NCI-H226 (cell line): Measurements from ENCODE around the gene CDH5.

ENCODE experiments used
- DNase-seq: peaks from one replicate; pipeline ENCODE4 v3.0.0-alpha.2; 2015

Gene CDH5

DNA sequence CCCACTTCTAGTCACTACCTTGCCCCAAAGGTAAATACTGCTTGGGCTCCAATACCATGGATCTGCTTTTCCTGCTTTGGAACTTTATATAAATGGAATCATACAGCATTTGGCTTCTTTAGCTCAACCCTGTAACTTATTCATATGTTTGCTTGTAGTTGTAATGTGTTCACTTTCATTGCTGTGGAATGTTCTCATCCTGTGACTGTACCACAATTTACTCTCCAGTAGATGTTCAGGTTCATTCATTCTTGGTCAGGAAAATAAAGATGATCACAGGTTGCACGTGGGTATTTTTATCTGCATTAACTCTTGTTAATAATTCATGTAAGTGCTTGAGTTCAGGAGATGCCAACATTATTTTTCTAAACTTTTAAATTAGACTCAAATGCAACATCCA lies 53.9 kb downstream of the CDH5 start:
- no peak for DNase-seq

DNA sequence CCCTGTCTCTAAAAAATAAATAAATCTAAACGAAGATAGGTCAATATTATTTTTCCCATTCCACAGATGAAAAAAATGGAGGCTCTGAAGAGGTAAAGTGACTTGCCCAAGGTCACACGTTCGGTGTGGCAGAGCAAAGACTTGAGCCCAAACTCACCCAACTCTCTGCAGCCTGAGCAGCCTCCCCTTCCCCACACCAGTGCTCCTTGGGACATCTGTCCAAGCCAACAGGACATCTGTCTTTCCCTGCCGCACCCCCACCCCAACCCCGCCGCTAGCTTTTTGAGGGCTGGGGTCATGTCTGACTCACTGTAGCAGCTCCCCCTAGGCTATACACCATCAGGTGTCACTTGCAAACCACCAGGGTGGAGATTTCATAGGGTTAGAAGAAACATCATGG lies 55.4 kb downstream of the CDH5 start:
- DNase-seq, result no peak

DNA sequence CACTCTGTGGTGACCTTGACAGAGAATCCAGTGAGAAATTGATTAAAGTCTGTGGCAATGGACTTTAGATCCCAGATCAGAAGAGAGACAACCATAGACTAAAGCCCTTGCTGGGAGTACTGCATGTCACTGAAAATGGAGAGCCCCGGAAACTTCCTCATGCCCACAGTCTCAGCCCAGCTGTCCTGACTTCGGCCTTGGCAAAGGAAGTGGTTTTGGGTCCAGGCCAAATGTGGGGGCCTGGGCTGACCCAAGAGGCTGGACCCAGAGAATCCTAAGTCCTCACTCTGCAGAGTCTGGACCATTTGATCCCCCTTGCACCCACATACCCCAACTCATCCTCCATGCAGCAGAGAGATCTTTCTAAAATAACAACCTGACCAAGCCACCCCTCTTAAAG lies 55.9 kb downstream of the CDH5 start:
- DNase-seq, result no peak

DNA sequence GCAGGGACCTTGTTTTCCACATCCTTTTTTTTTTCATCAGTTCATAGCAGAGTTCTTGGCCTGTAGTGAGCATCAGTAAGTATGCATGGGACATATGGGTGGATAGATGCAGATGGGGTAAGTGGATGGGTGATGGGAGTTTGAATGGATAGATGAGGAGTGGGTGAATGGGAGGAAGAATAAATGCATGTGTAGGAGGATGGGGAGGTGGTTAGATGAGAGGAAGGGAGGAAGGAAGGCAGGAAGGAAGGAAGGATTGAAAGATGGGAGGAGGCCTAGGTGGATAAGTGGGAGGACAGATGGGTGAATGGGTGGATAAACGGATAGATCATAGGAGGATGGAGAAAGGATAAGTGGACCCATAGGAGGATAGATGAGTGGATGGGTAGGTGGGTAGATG lies 56.7 kb downstream of the CDH5 start:
- DNase-seq, result no peak

DNA sequence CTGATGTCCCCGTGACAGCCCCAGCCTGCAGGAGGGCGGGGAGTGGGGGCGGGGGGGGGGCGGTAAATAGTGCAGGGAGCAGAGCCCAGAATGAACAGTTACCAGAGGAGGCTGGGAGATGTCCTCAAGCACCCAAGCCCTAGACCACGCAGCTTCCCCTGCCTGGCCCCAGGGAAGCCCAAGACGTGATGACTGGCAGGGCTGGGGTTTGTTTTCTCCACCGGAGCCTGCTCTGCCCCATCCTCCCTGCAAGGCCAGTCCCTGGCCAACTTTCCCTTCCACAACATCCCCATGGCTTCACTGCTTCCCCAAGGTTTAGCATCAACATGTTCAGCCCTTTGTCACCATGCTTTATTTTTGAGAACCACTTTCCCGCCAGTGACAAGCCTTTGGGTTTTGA lies 59.2 kb downstream of the CDH5 start:
- DNase-seq, result no peak

DNA sequence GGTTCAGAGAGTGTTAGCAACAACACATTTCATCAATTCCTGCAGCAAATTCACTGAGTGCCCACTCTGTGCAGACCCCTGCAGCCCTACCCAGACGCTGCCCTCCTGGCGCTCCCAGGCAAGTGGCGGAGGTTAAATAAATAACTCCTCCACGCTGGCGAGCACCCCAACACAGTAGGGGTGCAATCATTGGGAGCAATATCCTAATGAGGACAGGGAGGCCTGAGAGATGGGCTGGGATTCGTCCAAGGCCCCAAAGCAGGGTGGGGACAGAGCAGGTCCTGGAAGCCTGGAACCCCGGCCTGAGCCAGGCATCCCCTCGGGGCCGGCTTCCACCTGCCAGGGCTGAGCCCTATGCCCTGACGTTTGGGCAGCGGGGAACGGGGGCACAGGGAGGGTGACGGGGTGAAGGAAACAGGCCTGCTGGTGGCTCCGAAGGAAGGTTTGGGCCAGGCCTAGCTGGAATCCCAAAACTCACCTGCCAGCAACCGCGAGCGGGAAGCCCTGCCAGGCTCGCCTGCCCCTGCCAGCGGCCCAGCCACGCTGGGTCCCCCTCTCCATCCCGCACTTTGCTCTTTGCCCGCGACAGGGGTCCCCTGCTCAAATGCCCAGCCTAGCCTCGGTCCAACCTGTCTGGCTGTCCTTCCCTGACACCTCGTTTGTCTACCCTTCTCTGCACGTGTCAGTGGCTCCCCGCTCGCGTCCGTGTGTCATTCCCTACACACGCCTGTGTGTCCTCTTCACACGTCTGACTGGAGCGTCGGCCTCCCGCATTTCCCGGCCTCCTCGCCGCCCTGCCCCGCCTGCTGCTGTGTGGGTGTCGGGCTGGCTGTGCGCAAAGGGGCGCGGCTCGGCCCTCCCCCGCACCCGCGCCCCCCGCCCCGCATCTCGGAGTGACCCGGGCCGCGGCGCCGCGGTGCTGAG lies 59.9 kb downstream of the CDH5 start:
- no peak for DNase-seq

DNA sequence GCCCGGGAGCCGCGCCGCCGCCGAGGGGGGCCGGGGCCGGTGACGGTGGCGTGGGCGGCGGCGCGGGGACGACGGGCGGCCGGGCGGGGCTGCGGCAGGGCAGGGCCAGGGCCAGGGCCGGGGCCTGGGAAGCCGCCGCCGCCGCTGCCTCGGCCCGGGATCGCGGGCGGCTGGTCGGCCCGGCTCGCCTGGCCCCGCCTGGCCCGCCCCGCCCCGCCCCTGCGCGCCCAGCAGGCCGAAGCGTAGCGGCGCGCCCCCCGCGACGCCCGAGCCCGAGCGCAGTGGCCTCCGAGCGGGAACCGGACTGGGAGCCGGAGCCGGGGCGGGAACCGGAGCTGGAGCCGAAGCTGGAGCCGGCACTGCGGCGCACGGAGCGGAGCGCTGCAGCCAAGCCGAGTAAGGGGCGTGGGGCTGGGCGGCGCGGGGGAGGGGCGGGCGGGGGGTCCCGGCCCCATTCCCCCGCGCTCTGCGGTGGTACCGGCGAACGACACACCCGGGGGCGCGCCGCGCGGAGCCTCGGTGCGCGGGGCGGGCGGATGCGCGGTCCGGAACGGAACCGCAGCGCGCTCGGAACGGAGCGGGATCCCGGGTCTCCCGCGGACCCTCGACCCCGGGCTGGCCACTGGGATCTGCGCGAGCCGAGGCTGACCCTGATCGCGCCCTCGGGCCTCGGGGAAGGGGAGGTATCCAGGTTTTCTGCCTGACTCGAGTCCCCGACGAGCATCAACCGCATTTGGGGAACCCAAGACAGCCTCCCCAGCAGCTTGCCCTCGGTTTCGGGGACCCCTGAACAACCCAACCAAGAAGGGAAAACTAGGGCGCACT lies 60.8 kb downstream of the CDH5 start, which contains the start of gene BEAN1:
BEAN1 (plus strand) TSS at position 260 of the 825 bp plus-strand sequence. CDS start 10,382 bp downstream, outside the sequence.
- peak; percentile 23 for DNase-seq

DNA sequence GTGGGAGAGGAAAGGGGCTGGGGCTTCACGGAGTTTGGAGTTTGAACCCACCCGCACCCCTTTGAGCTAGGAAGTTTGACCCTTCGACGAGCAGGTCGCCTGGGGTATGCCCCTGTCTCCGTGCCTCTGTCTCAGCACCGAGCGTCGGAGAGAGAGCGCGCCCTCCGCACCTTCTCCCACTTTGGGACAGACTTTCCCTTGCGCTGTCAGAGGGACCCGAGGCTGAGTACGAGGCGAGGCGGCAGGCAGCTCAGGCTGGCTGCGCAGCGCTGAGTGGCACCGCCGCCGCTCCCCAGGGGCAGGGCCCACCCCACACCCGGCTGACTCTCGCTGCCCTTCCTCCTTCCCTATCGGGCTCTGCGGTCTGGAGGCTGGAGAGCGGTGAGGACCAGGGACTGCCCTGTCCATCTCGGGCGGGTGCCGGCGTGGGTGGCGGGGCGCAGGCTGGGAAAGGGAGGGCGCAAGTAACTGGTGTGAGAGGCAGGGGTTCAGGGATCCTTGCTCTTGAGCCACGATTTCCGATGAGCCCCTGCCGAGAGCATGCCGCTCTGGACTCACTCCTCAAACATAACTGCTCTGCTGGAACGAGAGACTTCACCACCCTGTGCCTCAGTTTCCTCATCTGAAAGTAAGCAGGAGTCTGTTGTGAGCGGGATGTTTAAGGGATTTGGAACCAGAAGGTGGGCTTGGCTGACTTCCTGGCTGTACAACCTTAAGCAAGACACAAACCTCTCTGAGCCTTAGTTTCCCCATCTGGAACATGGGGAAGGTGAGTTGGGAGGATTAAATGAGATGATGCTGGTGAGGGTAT lies 61.6 kb downstream of the CDH5 start:
- no peak for DNase-seq

DNA sequence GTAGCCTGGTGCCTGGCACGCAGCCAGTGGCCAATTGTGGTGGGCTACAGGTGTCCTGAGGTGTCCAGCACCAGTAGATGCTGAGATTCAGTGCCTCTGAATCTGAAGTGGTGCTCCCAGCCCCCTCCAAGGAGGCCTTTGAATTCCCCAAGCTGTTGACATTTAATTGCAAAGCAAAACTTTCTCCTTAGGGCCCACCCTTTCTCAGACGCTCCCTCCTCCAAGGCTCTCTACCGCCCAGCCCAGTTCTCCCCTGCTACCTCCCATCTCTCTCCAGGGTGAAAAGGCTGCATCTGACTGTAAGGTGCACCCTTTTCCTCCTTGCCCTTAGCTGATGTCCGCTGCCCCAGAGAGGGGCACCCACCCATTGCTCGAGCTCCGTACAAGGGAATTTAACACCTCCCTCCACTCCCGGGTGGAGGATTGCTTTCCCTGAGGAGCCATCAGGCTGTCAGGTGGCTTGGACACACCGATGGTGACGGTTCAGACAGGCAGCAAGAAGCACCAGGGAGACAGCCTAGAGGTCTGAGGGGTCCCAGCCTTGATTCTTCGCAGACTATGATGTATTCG lies 62.3 kb downstream of the CDH5 start:
- no peak for DNase-seq

DNA sequence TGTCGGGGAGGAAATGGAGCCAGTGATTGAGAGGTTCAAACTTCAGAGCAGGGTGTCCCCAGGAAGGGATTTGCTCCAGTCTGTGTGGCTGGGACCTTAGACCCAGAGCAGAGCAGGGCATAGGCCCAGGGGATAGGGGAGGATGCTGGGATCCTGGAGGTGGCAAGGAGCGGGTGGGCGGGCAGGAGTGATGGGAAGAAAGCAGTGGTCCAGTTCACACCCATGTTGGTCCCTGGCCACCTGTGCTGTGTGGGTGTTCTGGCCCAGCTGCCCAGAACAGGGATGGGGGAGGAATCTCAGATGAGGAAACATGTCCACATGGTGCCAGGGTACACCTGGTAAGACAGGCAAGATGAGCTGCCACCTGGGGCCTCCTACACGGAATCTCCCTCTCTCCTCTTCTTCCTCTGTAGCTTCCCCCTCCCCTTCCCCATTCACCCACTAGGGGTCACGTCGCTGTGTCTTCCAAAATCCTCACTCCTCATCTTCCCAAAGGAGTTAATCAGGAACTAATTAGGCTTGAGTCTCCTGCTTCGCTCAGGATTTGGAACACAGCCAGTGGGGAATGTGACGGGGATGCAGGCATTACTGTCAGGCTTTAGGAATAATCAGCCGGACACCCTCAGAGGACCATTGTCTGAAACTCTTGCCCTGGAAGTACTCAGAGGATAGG lies 62.9 kb downstream of the CDH5 start:
- DNase-seq, result no peak

DNA sequence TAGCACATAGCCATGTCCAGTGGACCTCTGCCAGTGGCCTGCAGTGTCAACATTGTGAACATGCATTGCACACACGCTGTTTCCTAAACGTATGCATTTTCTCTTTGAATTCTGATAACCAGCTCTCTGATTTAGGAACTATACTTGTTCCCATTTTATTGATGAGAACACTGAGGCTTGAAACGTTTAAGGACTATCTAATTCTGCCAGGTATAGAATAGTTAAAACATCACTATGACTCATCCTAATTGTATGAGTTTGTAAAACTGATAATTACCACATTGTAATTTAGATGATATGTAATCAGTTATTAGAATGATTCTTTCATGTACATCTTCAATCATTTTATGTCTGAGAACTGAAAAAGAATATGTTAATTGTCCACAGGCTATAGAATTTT lies 63.7 kb downstream of the CDH5 start:
- DNase-seq, result no peak

DNA sequence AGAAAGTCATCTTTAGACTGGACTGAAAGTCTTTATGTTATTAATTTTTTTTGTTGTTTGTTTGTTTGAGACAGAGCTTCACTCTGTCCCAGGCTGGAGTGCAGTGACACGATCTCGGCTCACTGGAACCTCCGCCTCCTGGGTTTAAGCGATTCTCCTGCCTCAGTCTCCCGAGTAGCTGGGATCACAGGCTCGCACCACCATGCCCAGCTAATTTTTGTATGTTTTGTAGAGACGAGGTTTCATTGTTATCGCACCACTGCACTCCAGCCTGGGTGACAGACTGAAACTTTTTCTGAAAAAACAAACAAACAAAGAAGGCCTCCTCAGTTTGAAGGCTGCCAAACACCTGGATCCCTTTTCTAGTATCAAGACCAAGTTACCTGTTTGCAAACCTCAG lies 65.3 kb downstream of the CDH5 start:
- DNase-seq, result no peak

DNA sequence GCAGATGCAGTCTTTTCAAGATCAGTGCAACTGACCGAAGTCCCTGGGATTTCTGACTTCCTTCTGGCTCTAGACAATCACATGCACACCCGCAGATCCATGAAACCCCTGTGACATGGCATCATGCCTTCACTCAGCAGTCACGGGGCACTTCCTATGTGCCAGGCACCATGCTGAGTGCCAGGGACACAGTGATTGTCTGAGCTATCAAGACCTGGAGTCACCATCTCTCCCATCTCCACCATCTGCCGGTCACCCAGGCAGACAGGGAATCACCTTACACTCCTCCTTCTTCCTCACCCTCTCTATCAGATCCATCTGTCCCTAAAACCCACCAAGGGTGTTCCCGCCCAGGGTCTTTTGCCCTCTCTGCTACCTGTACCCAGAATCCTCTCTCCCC lies 65.9 kb downstream of the CDH5 start:
- no peak for DNase-seq

DNA sequence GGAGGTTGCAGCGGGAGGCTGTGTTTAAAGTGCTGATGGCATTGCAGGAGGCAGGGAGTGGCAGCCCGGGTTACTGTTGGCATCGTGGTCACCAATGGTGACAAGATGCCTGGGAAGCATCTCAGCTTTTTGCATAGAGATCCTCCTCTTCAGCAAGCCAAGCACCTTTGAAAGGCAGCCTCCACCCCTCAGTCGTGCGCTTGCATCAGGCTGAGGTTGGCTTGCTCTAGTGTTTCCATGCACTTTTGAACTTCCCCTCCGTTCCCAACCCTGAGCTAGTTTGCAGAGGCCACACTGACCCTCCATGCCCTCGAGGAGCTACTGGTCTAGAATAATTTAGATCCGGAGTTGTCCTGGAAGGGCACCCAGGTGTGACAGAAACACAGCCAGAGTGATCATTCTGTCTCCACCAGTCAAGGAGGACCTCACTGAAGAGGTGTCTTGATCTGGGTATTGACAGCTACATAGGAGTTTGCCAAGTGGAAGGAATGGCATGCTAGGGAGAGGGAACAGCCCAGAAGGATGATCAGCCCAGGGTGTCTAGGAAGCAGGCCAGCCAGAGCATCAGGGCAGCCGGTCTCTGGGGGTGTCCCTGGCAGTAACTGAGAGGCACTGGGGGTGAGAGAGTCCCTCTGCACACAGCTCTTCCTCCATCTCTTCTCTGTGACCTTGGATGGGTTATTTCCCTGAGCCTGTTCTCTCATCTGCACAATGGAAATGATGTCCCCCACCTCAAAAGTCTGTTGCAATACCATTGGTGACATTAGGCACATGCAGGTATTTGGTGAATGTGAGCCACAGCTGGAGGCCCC lies 68.3 kb downstream of the CDH5 start:
- no peak for DNase-seq

DNA sequence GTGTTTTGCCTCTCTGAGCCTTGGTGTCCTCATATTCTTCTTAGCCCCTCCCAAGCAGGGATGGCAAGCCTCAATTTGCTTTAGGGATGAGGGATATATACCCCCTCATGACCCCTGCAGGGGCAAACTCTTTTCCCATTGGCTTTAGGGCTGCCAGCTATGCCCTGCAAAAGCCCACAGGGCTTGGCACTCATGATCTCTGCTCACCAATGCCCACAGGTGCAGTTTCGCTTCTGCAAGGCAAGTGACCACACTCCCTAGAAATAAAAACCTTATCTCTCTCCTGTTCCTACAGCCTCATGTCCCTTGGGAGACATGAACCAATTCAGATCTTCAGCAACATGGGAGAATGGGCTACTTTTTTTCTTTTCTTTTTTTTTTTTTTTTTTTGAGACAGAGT lies 69.4 kb downstream of the CDH5 start:
- DNase-seq, result no peak

DNA sequence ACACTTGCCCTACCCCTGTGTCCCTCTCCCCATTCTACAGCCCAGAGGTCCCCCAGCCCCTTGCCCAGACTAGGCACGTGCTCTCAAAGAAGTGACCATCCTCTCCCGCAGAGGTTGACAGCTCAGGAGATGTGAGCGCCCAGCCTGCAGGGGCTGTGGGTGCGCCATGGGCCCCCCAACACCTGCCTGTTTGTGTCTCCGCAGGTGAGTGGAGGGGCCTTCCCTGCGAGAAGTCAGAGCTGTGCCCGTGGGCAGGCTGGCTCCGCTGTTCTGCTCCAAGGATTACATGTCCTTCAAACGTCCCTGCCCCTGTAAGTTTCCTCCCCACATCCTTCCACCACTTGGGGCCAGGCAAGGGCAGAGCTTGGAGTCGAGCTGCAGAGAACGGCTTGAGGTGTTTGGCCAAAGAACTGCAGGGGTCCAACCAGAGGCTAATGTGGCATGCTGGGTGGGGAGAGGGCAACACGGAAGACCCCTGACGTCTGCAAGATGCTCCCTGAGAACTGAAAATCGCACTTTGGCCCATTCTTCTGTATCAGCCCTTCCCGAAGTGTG lies 71.0 kb downstream of the CDH5 start:
- no peak for DNase-seq

DNA sequence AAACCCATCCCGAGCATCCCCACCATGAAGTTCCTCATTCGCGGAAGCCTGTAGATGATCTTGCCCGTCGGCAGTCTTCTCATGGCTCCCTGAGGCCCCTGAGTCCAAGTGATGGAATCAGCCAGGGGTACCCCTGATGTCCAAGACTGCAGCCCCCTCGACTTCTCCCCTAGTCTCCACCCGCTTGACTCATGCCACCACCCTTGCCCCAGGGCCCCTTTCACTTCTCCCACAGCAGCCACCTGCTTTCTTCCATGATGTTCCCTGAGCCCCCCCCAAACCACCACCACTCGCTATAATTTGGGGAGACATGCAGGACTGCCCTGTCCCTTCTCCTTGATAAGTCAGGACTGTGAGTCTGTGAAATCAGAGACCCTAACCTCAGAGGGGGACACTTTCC lies 72.0 kb downstream of the CDH5 start:
- no peak for DNase-seq

DNA sequence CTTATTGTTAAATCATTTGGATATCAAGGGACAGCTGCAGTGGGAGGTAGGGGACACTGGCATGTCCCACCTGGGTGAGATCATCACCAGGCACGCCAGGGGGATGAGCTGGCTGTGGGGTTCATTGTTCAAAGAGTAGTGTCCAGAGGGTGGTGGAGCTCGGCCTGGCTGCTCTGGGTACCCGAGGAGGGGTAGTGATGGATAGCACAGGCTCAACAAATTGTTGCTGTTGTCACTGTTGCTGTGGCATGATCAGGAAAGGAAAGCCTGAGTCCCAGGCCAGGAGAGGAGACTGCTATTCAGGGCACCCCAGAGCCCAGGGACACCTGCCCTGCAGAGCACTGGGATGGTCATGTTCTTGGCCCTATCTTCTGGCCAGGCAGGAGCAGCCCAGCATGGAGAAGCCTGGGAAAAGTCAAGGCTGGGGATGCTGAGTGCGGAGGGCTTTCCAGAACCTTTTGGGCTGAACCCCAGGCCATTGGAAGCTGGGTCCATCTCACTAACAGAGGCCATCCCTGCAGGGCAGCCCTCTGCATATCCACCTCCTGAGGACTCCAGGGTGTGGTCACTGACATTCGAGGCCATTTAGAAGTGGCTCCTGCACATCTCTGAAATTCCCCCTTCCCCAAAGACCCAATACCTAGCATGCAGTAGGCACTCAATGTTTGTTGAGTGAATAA lies 72.7 kb downstream of the CDH5 start:
- no peak for DNase-seq

DNA sequence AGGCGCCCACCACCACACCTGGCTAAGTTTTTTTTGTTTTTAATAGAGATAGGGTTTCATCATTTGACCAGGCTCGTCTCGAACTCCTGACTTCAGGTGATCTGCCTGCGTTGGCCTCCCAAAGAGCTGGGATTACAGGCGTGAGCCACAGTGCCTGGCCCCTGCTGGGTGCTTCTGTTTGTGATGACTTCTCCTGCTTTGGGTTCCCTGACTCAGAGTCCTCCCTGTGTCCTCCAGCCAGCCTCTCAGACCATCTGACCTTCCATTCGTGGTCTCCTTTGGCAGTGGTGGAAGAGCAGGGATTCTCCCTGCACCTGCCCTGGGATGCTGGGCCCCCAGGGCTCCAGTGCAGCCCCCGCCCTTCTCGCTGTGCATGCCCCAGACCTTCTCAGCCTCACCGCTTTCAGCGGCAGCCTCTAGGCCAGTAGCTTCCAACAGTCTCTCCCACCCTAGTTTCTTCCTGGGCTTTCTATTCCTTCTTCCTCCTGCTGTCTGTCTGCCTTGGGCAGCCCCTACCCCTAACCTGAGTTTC lies 73.8 kb downstream of the CDH5 start:
- no peak for DNase-seq

DNA sequence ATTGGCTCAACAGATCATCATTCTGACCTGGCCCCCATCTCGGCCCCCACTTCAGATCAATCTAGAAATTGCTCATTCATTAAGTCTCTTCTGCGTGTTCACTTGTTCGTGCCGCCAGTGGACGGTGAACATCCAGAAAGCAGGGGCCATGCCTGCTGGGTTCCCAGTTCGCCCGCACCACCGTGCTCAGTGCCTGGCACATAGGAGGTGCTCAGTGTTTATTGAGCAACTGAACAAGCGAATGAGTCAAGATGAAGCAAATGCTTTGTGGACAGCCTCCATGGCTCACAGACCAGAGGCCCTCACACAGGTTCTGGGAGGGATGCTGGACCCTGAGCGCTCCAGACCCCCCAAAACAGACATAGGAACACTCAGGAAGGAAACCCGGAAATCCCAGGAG lies 74.5 kb downstream of the CDH5 start:
- no peak for DNase-seq
